A673 (cell line): ENCODE results near the gene AMBRA1.

Experiments
- EZH2 ChIP-seq: fragments of 200-600 bp; sonication (generic); IDR thresholded peaks from 2 replicates; pipeline ENCODE4 v1.6.1; 2017; ENCODE audit warnings: borderline replicate concordance, low read depth, mild to moderate bottlenecking, mixed read lengths, antibody characterized with exemption, low read length; ENCODE audit not compliant: poor library complexity, severe bottlenecking
- TF ChIP-seq, protein P1 (sequence below): fragments of 300-800, 200-600 bp; sonication (generic); conservative IDR thresholded peaks from 2 replicates; pipeline ENCODE4 v1.5.1; 2017; ENCODE audit warnings: low read depth, mild to moderate bottlenecking, antibody characterized with exemption, low read length, moderate library complexity, mixed read lengths

DNA sequence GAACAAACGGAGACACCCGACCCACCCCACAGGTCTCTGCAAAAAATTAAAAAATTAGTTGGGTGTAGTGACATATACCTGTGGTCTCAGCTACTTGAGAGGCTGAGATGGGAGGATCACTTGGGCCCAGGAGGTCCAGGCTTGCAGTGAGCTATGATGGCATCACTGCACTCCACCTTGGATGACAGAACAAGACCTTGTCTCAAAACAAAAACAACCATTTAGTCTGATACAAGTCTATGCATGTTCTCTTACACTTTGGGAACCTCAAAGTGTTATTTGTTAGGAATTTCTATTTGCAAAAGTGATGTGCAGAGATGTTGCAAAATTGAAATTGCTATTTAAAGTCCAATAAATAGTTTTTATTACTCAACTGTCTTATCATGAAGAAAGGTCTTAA is 37.9 kb upstream of the AMBRA1 start:
- TF ChIP-seq, protein P1, sequence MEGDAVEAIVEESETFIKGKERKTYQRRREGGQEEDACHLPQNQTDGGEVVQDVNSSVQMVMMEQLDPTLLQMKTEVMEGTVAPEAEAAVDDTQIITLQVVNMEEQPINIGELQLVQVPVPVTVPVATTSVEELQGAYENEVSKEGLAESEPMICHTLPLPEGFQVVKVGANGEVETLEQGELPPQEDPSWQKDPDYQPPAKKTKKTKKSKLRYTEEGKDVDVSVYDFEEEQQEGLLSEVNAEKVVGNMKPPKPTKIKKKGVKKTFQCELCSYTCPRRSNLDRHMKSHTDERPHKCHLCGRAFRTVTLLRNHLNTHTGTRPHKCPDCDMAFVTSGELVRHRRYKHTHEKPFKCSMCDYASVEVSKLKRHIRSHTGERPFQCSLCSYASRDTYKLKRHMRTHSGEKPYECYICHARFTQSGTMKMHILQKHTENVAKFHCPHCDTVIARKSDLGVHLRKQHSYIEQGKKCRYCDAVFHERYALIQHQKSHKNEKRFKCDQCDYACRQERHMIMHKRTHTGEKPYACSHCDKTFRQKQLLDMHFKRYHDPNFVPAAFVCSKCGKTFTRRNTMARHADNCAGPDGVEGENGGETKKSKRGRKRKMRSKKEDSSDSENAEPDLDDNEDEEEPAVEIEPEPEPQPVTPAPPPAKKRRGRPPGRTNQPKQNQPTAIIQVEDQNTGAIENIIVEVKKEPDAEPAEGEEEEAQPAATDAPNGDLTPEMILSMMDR = no peak
- no peak for TF ChIP-seq EZH2
